ENCODE measurements around the gene TAF11L8. TPM values are rescaled to one million over a fixed set of nuclear protein-coding genes. Genes with fewer than 3 reads are reported as not detected.
"Not testable (repeated sequence)": the region's sequence is repeated elsewhere in the genome, so short reads cannot be mapped to it uniquely, and the experiment has no call there.

Gene TAF11L8
- total RNA-seq (not detected), polyA plus RNA-seq (not detected)
- long read RNA-seq, donor 1: 0 reads
- long read RNA-seq, donor 2: 0 reads
- long read RNA-seq, donor 3: 0 reads
- long read RNA-seq, donor 4: 0 reads
- long read RNA-seq, donor 5: 0 reads

- not testable (repeated sequence) for ATAC-seq (ENCODE audit: insufficient read depth, low FRiP score); H3K36me3 ChIP-seq (ENCODE audit: control insufficient read depth in 4 of 4, insufficient read depth in 4 of 4, low read length in 4 of 4); H3K9me3 ChIP-seq (ENCODE audit: control insufficient read depth in 4 of 4, insufficient read depth in 3 of 4, low read length in 3 of 4); H3K4me1 ChIP-seq (ENCODE audit: control insufficient read depth in 5 of 5, insufficient read depth in 5 of 5, low read length in 5 of 5); H3K9ac ChIP-seq (ENCODE audit: insufficient read depth in 1 of 2, low read length in 2 of 2); H3K27me3 ChIP-seq (ENCODE audit: control insufficient read depth in 3 of 3, insufficient read depth in 3 of 3, low read length in 2 of 3); DNase-seq; H3K4me3 ChIP-seq; H3K27ac ChIP-seq (ENCODE audit: low read depth in 1 of 2, low read length in 1 of 2)
- no CpG with 5 or more reads among the region's 16 CpGs for WGBS, 2 donors
These were observed at the start of gene TAF11L8 for GRCh38 chr5:17590860-17591259. TSS of gene TAF11L8 (minus strand) at chr5:17590960.

DNA sequence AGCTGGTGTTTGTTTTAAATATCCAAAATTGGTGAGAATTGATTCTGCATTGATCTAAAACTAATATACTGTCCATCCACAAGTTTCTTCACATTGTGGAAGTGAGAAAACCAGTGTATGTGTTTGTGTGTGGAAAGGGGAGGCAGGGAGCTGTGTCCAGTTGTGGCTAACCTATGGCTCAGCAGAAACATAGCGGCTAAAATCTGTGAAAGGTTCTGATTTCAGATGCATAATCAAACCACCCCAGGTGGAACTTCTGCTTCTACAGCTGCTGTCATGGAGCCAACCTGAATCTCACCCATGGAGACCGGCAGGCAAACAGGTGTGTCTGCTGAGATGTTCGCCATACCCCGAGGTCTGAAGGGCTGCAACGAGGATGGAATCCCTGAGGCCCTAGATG, 43.4 kb upstream of the TAF11L8 start, which contains the start of gene TAF11L14:
Gene TAF11L14, plus strand, starts transcription at position 301 of the 400 bp plus-strand sequence.
- no peak within 1 kb of the TSS for H3K27ac ChIP-seq (ENCODE audit: low read depth in 1 of 2, low read length in 1 of 2)
- H3K27me3 ChIP-seq (ENCODE audit: control insufficient read depth in 3 of 3, insufficient read depth in 3 of 3, low read length in 2 of 3): no peaks in the 10 kb centered on the region
- no peak for TF ChIP-seq CTCF (IDR thresholded peaks at IDR 0.05; ENCODE audit: control extremely low read depth, extremely low read depth)
- H3K9me3 ChIP-seq (ENCODE audit: control insufficient read depth in 4 of 4, insufficient read depth in 3 of 4, low read length in 3 of 4): no peaks in the 10 kb centered on the region
- H3K9ac ChIP-seq (ENCODE audit: insufficient read depth in 1 of 2, low read length in 2 of 2): no peak within 1 kb of the TSS
- H3K4me1 ChIP-seq (ENCODE audit: control insufficient read depth in 5 of 5, insufficient read depth in 5 of 5, low read length in 5 of 5): no peaks in the 10 kb centered on the region
- no peaks in the 10 kb centered on the region for H3K36me3 ChIP-seq (ENCODE audit: control insufficient read depth in 4 of 4, insufficient read depth in 4 of 4, low read length in 4 of 4)
- DNase-seq (no peak), ATAC-seq (ENCODE audit: insufficient read depth, low FRiP score) (no peak)
- H3K4me3 ChIP-seq: no peak within 1 kb of the TSS
- 88 to 91% methylated on average over 5 of the region's 5 CpGs for WGBS, 2 donors

DNA sequence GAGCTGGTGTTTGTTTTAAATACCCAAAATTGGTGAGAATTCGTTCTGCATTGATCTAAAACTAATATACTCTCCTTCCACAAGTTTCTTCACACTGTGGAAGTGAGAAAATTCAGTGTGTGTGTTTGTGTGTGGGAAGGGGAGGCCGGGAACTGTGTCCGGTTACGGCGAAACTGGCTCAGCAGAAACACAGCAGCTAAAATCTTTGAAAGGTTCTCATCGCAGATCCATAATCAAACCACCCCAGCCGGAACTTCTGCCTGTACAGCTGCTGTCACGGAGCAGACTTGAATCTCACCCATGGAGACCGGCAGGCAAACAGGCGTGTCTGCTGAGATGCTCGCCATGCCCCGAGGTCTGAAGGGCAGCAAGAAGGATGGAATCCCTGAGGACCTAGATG, 41.0 kb upstream of the TAF11L8 start, which contains the start of gene TAF11L13:
Gene TAF11L13, plus strand, starts transcription at position 301 of the 400 bp plus-strand sequence.
- not testable (repeated sequence) for ATAC-seq (ENCODE audit: insufficient read depth, low FRiP score); H3K27me3 ChIP-seq (ENCODE audit: control insufficient read depth in 3 of 3, insufficient read depth in 3 of 3, low read length in 2 of 3); H3K9me3 ChIP-seq (ENCODE audit: control insufficient read depth in 4 of 4, insufficient read depth in 3 of 4, low read length in 3 of 4); H3K4me3 ChIP-seq; H3K36me3 ChIP-seq (ENCODE audit: control insufficient read depth in 4 of 4, insufficient read depth in 4 of 4, low read length in 4 of 4); H3K9ac ChIP-seq (ENCODE audit: insufficient read depth in 1 of 2, low read length in 2 of 2); H3K4me1 ChIP-seq (ENCODE audit: control insufficient read depth in 5 of 5, insufficient read depth in 5 of 5, low read length in 5 of 5); H3K27ac ChIP-seq (ENCODE audit: low read depth in 1 of 2, low read length in 1 of 2); DNase-seq
- 78 to 82% methylated on average over 8 to 9 of the region's 12 CpGs for WGBS, 2 donors

GRCh38 chr5:17625686-17626085, 34.9 kb upstream of the TAF11L8 start:
- DNase-seq (no peak), ATAC-seq (ENCODE audit: insufficient read depth, low FRiP score) (no peak)
- Histone ChIP-seq H3K9me3 (ENCODE audit: control insufficient read depth in 4 of 4, insufficient read depth in 3 of 4, low read length in 3 of 4) (no peaks in the 10 kb centered on the region), H3K4me1 (ENCODE audit: control insufficient read depth in 5 of 5, insufficient read depth in 5 of 5, low read length in 5 of 5) (no peaks in the 10 kb centered on the region), H3K36me3 (ENCODE audit: control insufficient read depth in 4 of 4, insufficient read depth in 4 of 4, low read length in 4 of 4) (no peaks in the 10 kb centered on the region), H3K4me3 (no peak overlapping the region), H3K9ac (ENCODE audit: insufficient read depth in 1 of 2, low read length in 2 of 2) (no peak overlapping the region), H3K27ac (ENCODE audit: low read depth in 1 of 2, low read length in 1 of 2) (no peak overlapping the region), H3K27me3 (ENCODE audit: control insufficient read depth in 3 of 3, insufficient read depth in 3 of 3, low read length in 2 of 3) (no peaks in the 10 kb centered on the region)
- TF ChIP-seq CTCF (IDR thresholded peaks at IDR 0.05; ENCODE audit: control extremely low read depth, extremely low read depth): no peak
- 94 to 97% methylated on average over 11 of the region's 11 CpGs for WGBS, 2 donors
